Measurements from ENCODE around the gene COL6A3. TPM values are rescaled to one million over a fixed set of nuclear protein-coding genes. Genes with fewer than 3 reads are reported as not detected.

The COL6A3 gene
- total RNA-seq, 1 experiment from 2014 or later = 1.2 TPM

GRCh38 chr2:237299906-237300305, 114.1 kb downstream of the COL6A3 start (continued):
- no peak for TF ChIP-seq ZFX (IDR thresholded peaks at IDR 0.05)
- no peak for TF ChIP-seq CTCF (IDR thresholded peaks at IDR 0.05 in 2 of 3, conservative IDR thresholded peaks at IDR 0.05 in 1 of 3; ENCODE audit: borderline replicate concordance in 1 of 3, insufficient read depth in 1 of 3, low read depth in 2 of 3, low read length in 2 of 3)
- peak; percentile 26; the same call in 1 of the 2 replicates for TF ChIP-seq MAX (IDR thresholded peaks at IDR 0.05)
- 0 out of 2 replicates have a peak, but pooled peaks have one; percentile 15 for TF ChIP-seq ATF3 (IDR thresholded peaks at IDR 0.05)
- TF ChIP-seq ZNF274 (IDR thresholded peaks at IDR 0.05; ENCODE audit: low read depth, low read length) = no peak
- TF ChIP-seq JUND (IDR thresholded peaks at IDR 0.05) = peak; percentile 72
- TF ChIP-seq EZH2phosphoT487 (IDR thresholded peaks at IDR 0.05; ENCODE audit: borderline replicate concordance) = no peak
- TF ChIP-seq EZH2 (IDR thresholded peaks at IDR 0.05) = no peak

DNA sequence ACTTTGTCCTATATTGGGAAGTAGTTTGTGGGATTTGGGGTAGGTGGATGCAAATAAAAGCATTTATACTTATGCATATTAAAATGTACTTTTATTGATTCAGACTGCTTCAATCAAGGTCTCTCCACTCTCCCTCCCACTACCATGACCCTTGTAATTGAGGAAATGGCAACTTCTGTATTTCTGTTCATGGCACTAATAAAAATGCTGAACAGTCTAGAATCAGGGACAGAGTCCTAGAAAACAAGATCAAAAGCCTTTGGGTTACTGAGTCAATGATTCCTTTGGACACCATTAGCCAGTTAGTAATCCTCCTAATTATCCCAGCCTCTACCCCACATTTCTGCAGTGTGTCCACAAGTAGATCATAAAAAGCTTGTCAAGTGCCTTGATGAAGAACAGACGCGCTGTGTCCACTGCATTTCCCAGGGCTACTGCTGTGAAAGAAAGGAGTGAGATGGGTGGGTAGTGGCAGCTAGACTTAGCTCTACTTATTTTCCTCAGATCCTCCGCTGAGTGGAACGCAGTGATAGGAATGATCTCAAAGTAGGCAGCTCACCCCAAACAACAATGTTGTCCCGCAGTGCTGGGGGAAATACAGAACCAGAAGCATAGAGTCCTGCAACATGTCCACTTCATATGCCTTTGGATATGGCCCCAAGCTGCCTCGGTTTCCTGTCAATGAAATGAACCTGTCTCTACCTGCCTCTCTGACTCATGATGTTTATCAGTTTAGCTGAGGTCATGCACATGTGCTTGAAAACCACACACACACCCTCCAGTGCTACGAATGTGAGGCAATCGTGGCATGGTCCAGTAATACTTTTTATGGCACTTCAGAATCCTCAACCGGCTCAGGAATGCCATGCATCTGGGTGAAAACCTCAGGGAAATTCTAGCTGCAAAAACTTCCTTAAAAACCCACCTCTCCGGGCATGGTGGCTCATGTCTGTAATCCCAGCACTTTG, 115.5 kb downstream of the COL6A3 start:
- H3K27me3 ChIP-seq (ENCODE audit: insufficient read depth, low read length) = no peaks in the 10 kb centered on the region; the same call in 1 of the 2 replicates
- H3K4me2 ChIP-seq (ENCODE audit: low read length) = peak overlapping the region; percentile 69
- BruUV-seq (replicated peaks) = no TSS peak
- H3K36me3 ChIP-seq (ENCODE audit: control insufficient read depth in 1 of 2, insufficient read depth in 2 of 2, low read length in 2 of 2) = no peaks in the 10 kb centered on the region
- ChIA-PET RAD21 (ENCODE audit: low non-redundant PET in 1 of 2, low total read pairs in 2 of 2, uncharacterized antibody in 2 of 2, unreplicated experiment in 2 of 2) (no interaction called here), CTCF (no interaction called here), POLR2A (no interaction called here)
- DNase-seq (ENCODE audit: low read depth, low spot score) = peak; percentile 71
- H3K4me3 ChIP-seq (replicated peaks in 1 of 2; ENCODE audit: low read depth in 1 of 2, low read length in 2 of 2) = peak overlapping the region in 1 of 2 experiments; percentile 9; a peak in 1 of 4 replicates
- no peaks in the 10 kb centered on the region for H3K9me2 ChIP-seq (ENCODE audit: insufficient read depth)
- H3K27ac ChIP-seq (ENCODE audit: low read depth, low read length) = peak overlapping the region; percentile 12; the same call in 1 of the 2 replicates
- no peaks in the 10 kb centered on the region for H4K20me1 ChIP-seq (ENCODE audit: insufficient read depth)
- H3K9me3 ChIP-seq (ENCODE audit: control insufficient read depth in 1 of 2, insufficient read depth in 1 of 2, low read depth in 1 of 2, low read length in 2 of 2) = peaks cover 0 to 5% of the 10 kb centered on the region in 2 experiments; a peak in 1 of 4 replicates
- peaks cover 34 to 44% of the 10 kb centered on the region in 2 experiments for H3K4me1 ChIP-seq (ENCODE audit: control insufficient read depth in 1 of 2, insufficient read depth in 2 of 2, low read length in 2 of 2)
- peak overlapping the region; percentile 25 for H2AFZ ChIP-seq (ENCODE audit: low read depth, low read length, poor library complexity, severe bottlenecking)
- no peaks in the 10 kb centered on the region for H3K79me2 ChIP-seq (ENCODE audit: insufficient read depth, low read length)
- intact Hi-C loops (cut with micrococcal nuclease) = no loop called here
- H3K9ac ChIP-seq (ENCODE audit: low read length) = no peak overlapping the region
- peak; percentile 77 for ATAC-seq
- TF ChIP-seq CEBPB (IDR thresholded peaks at IDR 0.05; ENCODE audit: low read depth) (peak; percentile 95), JUND (IDR thresholded peaks at IDR 0.05) (peak; percentile 89), SRF (IDR thresholded peaks at IDR 0.05; ENCODE audit: low read depth) (peak; percentile 60; the same call in 1 of the 2 replicates), ATF3 (IDR thresholded peaks at IDR 0.05) (peak; percentile 77), POLR2AphosphoS5 (IDR thresholded peaks at IDR 0.05; ENCODE audit: low read depth, low read length) (peak; percentile 30; the same call in 1 of the 2 replicates), SP1 (IDR thresholded peaks at IDR 0.05; ENCODE audit: low read depth) (peak; percentile 85), ZNF274 (IDR thresholded peaks at IDR 0.05; ENCODE audit: low read depth, low read length) (no peak), EZH2phosphoT487 (IDR thresholded peaks at IDR 0.05; ENCODE audit: borderline replicate concordance) (no peak), CBX3 (IDR thresholded peaks at IDR 0.05; ENCODE audit: low read depth) (peak; percentile 92), YY1 (IDR thresholded peaks at IDR 0.05; ENCODE audit: extremely low read depth, insufficient replicate concordance, low read depth, low read length) (no peak)
- TF ChIP-seq, protein P1, sequence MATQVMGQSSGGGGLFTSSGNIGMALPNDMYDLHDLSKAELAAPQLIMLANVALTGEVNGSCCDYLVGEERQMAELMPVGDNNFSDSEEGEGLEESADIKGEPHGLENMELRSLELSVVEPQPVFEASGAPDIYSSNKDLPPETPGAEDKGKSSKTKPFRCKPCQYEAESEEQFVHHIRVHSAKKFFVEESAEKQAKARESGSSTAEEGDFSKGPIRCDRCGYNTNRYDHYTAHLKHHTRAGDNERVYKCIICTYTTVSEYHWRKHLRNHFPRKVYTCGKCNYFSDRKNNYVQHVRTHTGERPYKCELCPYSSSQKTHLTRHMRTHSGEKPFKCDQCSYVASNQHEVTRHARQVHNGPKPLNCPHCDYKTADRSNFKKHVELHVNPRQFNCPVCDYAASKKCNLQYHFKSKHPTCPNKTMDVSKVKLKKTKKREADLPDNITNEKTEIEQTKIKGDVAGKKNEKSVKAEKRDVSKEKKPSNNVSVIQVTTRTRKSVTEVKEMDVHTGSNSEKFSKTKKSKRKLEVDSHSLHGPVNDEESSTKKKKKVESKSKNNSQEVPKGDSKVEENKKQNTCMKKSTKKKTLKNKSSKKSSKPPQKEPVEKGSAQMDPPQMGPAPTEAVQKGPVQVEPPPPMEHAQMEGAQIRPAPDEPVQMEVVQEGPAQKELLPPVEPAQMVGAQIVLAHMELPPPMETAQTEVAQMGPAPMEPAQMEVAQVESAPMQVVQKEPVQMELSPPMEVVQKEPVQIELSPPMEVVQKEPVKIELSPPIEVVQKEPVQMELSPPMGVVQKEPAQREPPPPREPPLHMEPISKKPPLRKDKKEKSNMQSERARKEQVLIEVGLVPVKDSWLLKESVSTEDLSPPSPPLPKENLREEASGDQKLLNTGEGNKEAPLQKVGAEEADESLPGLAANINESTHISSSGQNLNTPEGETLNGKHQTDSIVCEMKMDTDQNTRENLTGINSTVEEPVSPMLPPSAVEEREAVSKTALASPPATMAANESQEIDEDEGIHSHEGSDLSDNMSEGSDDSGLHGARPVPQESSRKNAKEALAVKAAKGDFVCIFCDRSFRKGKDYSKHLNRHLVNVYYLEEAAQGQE (IDR thresholded peaks at IDR 0.05; ENCODE audit: low read depth) = no peak
